GM12873 (cell line): Measurements from ENCODE around the gene BIN2.

Experiments
- TF ChIP-seq, protein P1 (sequence below): IDR thresholded peaks from 2 replicates; pipeline ENCODE4 v1.5.1; 2012; ENCODE audit warnings: low read depth, mild to moderate bottlenecking, moderate library complexity, low read length, control low read depth; ENCODE audit not compliant: insufficient read depth; ENCODE audit errors: missing control alignments

Gene BIN2

DNA sequence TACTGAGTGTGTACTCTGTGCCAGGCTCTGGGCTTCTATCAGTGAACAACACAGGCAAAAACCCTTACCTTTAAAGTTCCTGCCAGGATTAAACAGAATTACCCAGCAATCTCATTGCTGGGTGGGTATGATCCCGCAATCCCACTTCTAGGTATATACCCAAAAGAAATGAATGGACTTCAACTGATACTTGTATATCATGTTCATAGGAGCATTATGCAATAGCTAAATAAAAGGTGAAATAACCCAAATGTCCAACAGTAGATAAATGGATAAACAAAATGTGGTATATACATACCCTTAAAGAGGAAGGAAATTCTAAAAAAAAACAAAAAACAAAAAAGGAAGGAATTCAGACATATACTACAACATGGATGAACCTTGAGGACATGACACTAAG, 70.7 kb downstream of the BIN2 start:
- TF ChIP-seq, protein P1, sequence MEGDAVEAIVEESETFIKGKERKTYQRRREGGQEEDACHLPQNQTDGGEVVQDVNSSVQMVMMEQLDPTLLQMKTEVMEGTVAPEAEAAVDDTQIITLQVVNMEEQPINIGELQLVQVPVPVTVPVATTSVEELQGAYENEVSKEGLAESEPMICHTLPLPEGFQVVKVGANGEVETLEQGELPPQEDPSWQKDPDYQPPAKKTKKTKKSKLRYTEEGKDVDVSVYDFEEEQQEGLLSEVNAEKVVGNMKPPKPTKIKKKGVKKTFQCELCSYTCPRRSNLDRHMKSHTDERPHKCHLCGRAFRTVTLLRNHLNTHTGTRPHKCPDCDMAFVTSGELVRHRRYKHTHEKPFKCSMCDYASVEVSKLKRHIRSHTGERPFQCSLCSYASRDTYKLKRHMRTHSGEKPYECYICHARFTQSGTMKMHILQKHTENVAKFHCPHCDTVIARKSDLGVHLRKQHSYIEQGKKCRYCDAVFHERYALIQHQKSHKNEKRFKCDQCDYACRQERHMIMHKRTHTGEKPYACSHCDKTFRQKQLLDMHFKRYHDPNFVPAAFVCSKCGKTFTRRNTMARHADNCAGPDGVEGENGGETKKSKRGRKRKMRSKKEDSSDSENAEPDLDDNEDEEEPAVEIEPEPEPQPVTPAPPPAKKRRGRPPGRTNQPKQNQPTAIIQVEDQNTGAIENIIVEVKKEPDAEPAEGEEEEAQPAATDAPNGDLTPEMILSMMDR = no peak

DNA sequence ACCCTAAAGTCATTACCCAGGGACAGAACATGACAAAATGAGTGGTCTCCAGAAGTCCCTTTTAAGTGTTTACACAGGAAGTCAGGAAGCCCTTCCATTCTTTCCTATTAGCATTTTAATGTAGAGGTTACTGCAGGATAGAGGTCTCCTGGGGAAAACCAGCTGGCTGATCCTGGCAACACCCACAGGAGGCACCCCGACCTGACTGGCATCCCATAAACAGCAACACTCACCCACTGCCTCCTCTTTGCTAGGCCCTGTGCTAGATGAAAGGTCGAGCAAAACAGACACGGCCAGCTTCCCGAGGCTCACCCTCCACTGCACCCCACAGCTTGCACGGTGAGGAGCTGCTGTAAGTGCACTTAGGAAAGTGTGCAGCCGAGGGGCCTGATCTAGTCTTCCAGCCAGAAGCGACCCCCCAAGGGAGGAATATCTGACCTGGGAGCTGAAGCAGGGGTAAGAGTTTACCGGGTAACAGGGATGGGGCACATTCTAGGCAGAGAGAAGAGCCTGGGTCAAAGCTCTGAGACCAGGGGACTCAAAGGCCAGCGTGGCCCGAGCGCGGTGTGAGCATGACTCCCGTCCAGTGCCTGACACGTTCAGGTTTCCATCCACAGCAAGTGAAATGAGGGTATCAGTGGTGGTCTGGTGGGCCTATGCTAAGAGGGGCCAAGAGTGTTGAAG, 76.3 kb downstream of the BIN2 start:
- TF ChIP-seq, protein P1 = no peak

DNA sequence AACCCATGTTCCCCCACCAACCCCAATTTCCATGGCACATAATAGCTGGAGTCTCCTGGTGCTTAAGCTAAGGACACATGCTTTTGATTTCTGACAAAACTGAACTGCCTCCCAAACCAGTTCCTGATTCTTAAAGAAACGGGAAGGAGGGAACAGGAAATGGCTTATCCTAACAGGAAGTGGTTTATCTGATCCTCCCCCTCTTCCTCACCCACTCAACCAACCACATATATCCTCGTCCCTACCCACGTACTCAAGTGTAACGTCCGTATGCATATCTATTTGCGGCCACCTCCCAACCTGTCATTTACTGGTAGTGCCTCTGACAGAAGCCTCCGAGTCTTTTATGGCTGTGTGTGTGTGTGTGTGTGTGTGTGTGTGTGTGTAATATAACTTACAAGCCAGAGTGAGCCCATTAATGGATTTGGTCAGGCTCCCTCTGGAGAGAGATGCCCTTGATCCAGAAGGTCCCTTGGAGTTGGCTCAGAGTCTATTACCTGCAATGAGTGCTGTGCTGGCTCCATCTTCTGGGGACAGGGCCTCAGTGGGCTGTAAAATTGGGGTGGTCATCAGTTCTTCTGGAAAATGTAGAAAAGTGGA, 77.6 kb downstream of the BIN2 start:
- TF ChIP-seq, protein P1 = peak; percentile 25

DNA sequence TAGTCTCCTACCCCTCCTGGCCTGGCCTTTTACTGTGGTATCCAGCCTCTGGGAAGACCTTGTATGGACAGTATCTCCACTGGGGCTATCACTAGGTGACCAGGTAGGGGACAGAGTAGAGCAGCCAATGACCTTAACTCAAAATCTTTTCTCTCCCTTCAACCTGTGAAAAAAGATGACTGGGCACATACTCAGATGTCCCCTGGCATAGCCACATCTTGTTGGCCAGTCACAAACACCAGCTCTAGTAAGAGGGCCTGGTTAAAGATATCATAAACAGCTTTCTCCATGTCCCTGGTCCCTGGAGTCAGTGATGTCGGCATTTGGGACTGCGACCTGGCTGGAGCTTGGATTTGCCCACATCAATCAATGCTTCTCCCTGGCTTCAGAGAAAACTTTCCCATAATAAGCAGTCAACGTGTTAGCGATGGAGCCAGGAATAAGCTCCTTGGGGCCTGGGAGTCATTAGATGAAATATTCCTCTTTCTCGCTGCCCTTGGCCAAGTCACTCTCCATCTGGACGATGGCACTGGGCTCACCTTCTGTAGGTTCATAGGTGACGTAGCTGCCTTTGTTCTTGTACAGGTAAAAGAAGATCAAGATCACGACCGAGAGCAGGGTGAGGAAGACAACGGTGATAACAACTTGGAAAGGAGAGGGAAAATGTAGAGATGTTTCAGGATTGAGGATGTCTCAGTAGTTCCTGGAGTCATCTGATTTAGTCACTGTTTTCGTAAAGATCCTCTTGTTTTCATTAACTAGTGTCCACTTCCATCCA, 78.3 kb downstream of the BIN2 start:
- TF ChIP-seq, protein P1 = no peak

GRCh38 chr12:51244269-51244668, 79.7 kb downstream of the BIN2 start:
- TF ChIP-seq, protein P1 = no peak

DNA sequence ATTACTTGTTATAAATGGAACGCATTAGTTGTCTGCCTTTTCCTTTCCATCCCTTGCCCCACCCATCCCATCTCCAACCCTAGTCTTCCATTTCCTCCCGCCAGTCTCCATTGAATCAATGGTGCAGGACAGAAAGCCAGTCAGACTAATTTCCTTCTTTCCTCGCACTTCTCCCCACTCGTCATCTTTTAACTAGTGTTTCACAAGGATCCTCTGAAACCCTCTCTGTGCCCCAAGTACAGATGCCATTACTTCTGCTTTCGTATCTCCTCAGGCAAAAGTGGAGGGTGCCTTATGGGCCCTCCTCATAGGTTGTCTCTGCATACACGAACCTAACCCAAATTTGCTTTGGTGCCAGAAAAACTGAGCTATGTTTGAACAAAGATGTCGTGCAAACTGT, 81.1 kb downstream of the BIN2 start:
- TF ChIP-seq, protein P1 = no peak

DNA sequence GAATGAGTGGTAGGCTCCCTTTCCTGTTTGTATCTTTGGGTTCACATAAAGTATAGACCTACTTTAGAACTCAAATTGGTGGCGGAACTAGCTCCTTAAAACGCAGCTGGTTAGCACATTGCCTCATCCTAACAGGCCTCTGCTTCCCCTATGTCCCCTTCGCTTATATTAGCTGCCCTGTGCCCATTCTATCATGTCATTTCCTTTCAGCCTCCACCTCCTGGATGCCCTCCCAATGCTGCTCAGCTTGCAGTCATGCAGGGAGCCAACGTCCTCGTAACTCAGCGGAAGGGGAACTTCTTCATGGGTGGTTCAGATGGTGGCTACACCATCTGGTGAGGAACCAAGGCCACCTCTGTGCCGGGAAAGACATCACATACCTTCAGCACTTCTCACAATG, 81.9 kb downstream of the BIN2 start:
- TF ChIP-seq, protein P1 = no peak
